Karpas-422 (cell line): Measurements from ENCODE around the gene MUTYH. TPM values are rescaled to one million over a fixed set of nuclear protein-coding genes. Genes with fewer than 3 reads are reported as not detected.

Source experiments
- DNase-seq: peaks from one replicate; pipeline ENCODE4 v3.0.0-alpha.2; 2015
- H2AFZ ChIP-seq: fragments of 200-600 bp; sonication (generic); 2 replicates; pipeline ENCODE4 v1.6.1; 2014; ENCODE audit warnings: antibody characterized with exemption, low read length, mixed read lengths
- H3K27ac ChIP-seq: fragments of 200-600 bp; sonication (generic); 2 replicates; pipeline ENCODE4 v1.5.1; 2014; ENCODE audit warnings: mild to moderate bottlenecking, low read length, moderate library complexity
- H3K27me3 ChIP-seq: fragments of 200-600 bp; sonication (generic); 2 replicates; pipeline ENCODE4 v1.6.1; 2014; ENCODE audit warnings: low read length, mixed read lengths
- H3K36me3 ChIP-seq: fragments of 200-600 bp; sonication (generic); 2 replicates; pipeline ENCODE4 v1.6.1; 2014; ENCODE audit warnings: low read length, mixed read lengths; ENCODE audit not compliant: insufficient read depth
- H3K4me1 ChIP-seq: fragments of 200-600 bp; sonication (generic); 2 replicates; pipeline ENCODE4 v1.6.1; 2014; ENCODE audit warnings: mild to moderate bottlenecking, low read length, mixed read lengths
- H3K4me2 ChIP-seq: fragments of 200-600 bp; sonication (generic); 2 replicates; pipeline ENCODE4 v1.6.1; 2014; ENCODE audit warnings: low read length, low read depth, mild to moderate bottlenecking; ENCODE audit not compliant: poor library complexity, severe bottlenecking
- H3K4me3 ChIP-seq: fragments of 200-600 bp; sonication (generic); 2 replicates; pipeline ENCODE4 v1.5.1; 2014; ENCODE audit warnings: mild to moderate bottlenecking, antibody characterized with exemption, low read length, mixed read lengths
- H3K79me2 ChIP-seq: fragments of 200-600 bp; sonication (generic); 2 replicates; pipeline ENCODE4 v1.6.1; 2014; ENCODE audit warnings: mild to moderate bottlenecking, low read length, mixed read lengths
- H3K9ac ChIP-seq: fragments of 200-600 bp; sonication (generic); 2 replicates; pipeline ENCODE4 v1.6.0; 2014; ENCODE audit warnings: low read length
- H3K9me2 ChIP-seq: fragments of 200-600 bp; sonication (generic), shearing (Covaris generic); replicated peaks from 2 replicates; pipeline ENCODE4 v1.6.0; 2014; ENCODE audit warnings: mild to moderate bottlenecking, low read length, moderate library complexity; ENCODE audit not compliant: insufficient read depth
- H3K9me3 ChIP-seq: fragments of 300-700, 200-600 bp; sonication (generic); 2 replicates; pipeline ENCODE4 v1.6.1; 2014; ENCODE audit warnings: low read length, mixed read lengths
- H4K20me1 ChIP-seq: fragments of 200-600 bp; sonication (generic); 2 replicates; pipeline ENCODE4 v1.6.1; 2014; ENCODE audit warnings: mild to moderate bottlenecking, antibody characterized with exemption, low read length, low read depth; ENCODE audit not compliant: insufficient read depth
- total RNA-seq: library from RNA; depleted of rRNA; stranded (reverse); fragments of >200 nt; shearing (Covaris generic); gene quantifications from 2 replicates; pipeline ENCODE4 v1.2.3, GENCODE V29; 2014; ENCODE audit warnings: low replicate concordance

MUTYH gene
- total RNA-seq, 1 experiment from 2014 or later, result 53.9 TPM

DNA sequence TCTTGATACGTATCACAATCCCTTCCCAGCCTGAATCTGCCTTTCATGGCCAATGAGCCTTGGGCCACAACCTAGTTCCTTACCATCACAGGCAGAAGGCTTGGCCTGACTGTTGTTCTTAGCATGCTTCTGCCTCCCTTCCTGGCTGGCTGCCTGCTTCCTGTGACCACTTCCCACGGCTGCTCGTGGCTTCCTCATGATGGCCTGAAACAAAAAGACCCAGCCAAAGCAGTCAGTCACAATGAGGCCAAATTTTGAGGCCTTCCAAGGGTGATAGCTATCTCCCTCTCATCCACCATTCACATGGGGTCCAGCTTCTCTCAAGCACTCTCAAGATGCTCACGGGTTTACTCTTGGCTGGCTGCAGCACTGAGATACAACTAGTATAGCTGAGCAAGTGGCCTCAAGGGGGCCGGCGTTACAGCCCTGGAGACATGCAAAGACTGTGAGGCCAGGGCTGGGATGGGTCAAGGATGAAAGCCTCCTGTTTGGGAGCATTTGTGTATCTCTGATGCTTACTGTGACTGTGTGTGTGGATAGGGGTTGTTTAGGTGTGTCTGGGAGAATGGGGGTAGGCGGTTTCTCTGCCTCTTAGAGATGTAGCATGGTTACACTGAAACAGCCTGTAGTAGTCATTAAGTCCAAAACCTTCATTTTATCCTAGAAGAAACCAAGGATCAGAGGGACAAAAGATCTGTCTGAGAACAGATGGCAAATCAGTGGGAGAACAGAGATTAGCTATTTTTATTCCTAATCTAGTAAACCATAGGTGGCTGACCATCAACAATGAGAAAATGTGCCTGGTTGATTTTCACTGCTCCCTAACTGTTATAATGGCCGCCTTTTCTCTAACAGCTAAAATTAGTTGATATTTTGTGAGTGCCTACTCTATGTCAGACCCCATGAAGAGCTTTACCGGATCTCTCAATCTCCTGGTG is 5.7 kb downstream of the MUTYH start:
- no peak overlapping the region for H2AFZ ChIP-seq
- peaks cover 18% of the 10 kb centered on the region for H3K79me2 ChIP-seq
- H3K4me3 ChIP-seq, result no peak overlapping the region
- no peak overlapping the region for H3K9ac ChIP-seq
- no peaks in the 10 kb centered on the region for H3K9me2 ChIP-seq
- peaks cover 5% of the 10 kb centered on the region for H3K4me1 ChIP-seq
- no peaks in the 10 kb centered on the region for H3K27me3 ChIP-seq
- H3K36me3 ChIP-seq, result no peaks in the 10 kb centered on the region
- no peak overlapping the region for H3K4me2 ChIP-seq
- H3K27ac ChIP-seq, result no peak overlapping the region
- no peaks in the 10 kb centered on the region for H4K20me1 ChIP-seq
- DNase-seq, result no peak
- H3K9me3 ChIP-seq, result no peaks in the 10 kb centered on the region

DNA sequence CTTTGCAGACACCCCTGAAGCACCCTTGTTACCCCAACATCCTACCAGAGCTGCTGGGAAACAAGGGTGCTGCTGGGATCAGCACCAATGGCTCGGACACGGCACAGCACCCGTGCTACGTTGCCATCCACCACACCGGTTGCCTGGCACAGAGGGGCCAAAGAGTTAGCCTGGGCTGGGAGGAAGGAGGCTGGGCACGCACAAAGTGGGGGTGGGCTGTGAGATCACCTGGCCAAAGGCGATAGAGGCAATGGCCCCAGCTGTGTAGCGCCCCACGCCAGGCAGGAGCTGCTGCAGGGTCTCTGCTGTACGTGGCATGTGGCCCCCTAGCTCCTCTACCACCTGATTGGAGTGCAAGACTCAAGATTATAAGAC is 7.9 kb downstream of the MUTYH start:
- no peak for DNase-seq
- H3K79me2 ChIP-seq, result no peaks in the 10 kb centered on the region
- H2AFZ ChIP-seq, result no peak overlapping the region
- H3K9me3 ChIP-seq, result no peaks in the 10 kb centered on the region
- no peak overlapping the region for H3K9ac ChIP-seq
- H3K27ac ChIP-seq, result no peak overlapping the region
- no peaks in the 10 kb centered on the region for H4K20me1 ChIP-seq
- no peak overlapping the region for H3K4me3 ChIP-seq
- H3K27me3 ChIP-seq, result no peaks in the 10 kb centered on the region
- no peak overlapping the region for H3K4me2 ChIP-seq
- no peaks in the 10 kb centered on the region for H3K36me3 ChIP-seq
- no peaks in the 10 kb centered on the region for H3K9me2 ChIP-seq
- no peaks in the 10 kb centered on the region for H3K4me1 ChIP-seq

DNA sequence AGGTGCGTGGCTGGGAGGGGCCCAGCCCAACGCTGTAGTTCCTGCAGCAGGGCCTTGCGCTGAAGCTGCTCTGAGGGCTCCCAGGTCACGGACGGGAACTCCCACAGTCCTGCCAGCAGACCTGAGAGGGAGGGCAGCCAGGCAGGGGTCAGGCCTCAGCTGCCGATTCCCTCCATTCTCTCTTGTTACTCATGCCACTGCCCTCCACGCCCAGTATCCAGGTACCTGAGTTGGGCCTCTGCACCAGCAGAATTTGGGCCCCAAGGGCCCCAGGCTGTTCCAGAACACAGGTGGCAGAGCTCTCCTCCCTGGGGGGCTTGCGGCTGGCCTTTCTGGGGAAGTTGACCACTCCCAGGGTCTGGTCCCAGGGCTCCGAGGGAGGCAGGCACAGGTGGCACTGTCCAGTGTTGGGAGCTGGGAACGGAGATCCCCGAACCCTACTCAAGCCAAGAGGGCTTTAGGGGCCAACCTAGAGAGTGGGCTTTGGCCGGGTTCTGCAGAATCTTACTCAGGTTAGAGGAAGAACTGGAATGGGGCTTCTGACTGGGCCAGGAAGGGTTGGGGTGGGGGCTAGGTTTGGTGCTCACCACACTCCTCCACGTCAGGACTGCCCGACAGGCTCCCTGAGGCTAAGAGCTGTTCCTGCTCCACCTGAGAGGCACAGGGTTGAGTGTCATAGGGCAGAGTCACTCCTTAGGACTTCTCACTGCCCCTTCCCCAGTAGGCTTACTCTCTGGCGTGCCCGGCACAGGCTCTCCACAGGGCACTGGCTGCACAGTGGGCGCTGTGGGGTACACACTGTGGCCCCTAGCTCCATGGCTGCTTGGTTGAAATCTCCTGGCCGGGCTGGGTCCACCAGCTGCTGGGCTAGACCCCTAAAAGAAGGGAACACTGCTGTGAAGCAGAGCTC is 8.5 kb downstream of the MUTYH start:
- H3K9me2 ChIP-seq, result no peaks in the 10 kb centered on the region
- H3K9me3 ChIP-seq, result no peaks in the 10 kb centered on the region
- no peaks in the 10 kb centered on the region for H3K36me3 ChIP-seq
- H3K9ac ChIP-seq, result no peak overlapping the region
- H3K79me2 ChIP-seq, result no peaks in the 10 kb centered on the region
- H3K27me3 ChIP-seq, result no peaks in the 10 kb centered on the region
- no peak overlapping the region for H3K27ac ChIP-seq
- no peaks in the 10 kb centered on the region for H3K4me1 ChIP-seq
- no peak overlapping the region for H3K4me3 ChIP-seq
- H2AFZ ChIP-seq, result no peak overlapping the region
- DNase-seq, result no peak
- no peak overlapping the region for H3K4me2 ChIP-seq
- no peaks in the 10 kb centered on the region for H4K20me1 ChIP-seq

DNA sequence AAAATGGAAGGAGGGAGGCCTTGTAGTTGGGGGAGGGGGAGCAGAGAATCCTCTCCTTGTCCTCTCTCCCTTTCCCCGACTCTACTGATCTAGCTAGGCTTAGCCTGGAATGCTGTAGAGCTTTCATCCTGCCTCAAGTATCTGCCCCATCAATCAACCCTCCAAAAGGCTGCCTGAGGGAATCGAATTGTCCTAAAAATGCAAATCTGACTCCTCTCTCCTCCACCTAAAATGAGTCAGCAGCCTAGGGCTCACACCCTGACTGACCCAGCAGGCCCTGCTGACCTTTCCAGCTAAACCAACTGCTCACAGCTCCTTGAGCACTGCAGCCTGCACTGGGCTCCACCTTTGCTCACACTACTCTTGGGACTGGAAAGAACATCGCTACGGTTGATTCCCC is 10.8 kb downstream of the MUTYH start:
- Histone ChIP-seq H3K4me1 (no peaks in the 10 kb centered on the region), H3K36me3 (no peaks in the 10 kb centered on the region), H3K9ac (no peak overlapping the region), H3K79me2 (no peaks in the 10 kb centered on the region), H4K20me1 (no peaks in the 10 kb centered on the region), H3K9me2 (no peaks in the 10 kb centered on the region), H3K4me2 (no peak overlapping the region), H3K4me3 (no peak overlapping the region), H3K9me3 (no peaks in the 10 kb centered on the region), H3K27me3 (no peaks in the 10 kb centered on the region), H2AFZ (no peak overlapping the region), H3K27ac (no peak overlapping the region)
- no peak for DNase-seq

DNA sequence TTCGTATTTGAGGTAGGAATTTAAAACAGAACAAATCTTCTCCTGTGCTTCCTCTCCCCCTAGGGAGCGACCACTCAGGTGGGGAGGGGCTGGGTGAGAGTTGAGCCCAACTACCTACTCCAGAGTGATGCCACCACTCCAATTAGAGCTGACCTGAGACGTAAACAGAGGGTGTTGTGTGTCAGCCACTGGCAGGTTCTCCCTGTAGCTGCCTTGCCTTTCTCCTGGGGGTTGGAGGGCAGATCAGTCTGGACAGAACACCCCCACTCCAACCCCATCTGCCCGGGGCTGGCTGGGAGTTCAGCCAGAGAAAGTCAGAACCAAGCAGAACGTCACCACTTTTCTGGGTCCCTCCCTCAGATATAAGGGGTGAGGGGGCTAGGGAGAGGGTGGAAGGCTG is 11.6 kb downstream of the MUTYH start:
- Histone ChIP-seq H4K20me1 (no peaks in the 10 kb centered on the region), H3K9me2 (no peaks in the 10 kb centered on the region), H3K4me1 (no peaks in the 10 kb centered on the region), H3K4me3 (no peak overlapping the region), H3K36me3 (no peaks in the 10 kb centered on the region), H3K9me3 (no peaks in the 10 kb centered on the region), H3K9ac (no peak overlapping the region), H3K79me2 (no peaks in the 10 kb centered on the region), H2AFZ (no peak overlapping the region), H3K4me2 (no peak overlapping the region), H3K27ac (no peak overlapping the region), H3K27me3 (no peaks in the 10 kb centered on the region)
- no peak for DNase-seq

DNA sequence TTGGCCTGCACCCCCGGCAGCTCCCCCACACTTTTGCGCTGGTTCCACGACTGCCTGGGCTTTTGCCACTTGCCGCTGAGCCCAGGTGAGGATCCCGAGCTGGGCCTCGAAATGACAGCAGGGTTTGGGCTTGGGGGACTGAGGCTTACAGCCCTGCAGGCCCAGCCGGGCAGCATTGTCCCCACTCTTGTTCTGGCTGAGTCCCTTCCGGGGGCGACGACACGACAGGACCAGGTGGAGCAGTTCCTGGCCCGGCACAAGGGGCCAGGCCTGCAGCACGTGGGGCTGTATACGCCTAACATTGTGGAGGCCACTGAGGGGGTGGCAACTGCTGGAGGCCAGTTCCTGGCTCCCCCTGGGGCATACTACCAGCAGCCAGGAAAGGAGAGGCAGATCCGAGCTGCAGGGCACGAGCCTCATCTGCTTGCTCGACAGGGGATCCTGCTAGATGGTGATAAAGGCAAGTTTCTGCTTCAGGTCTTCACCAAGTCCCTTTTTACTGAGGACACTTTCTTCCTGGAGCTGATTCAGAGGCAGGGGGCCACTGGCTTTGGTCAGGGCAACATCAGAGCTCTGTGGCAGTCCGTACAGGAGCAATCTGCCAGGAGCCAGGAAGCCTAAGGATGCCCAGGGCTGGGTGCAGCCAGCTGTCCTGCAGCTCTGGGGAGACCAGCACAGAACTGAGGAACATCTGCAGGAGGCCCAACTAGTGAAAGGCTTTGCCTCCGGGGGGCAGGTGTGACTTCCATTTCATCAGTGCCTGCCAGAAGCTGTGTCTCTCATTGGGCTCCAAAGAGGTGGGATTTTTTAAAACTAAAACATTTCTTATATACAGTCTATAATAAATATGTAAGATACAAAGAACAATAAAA is 12.4 kb downstream of the MUTYH start:
- H3K27me3 ChIP-seq, result no peaks in the 10 kb centered on the region
- no peaks in the 10 kb centered on the region for H3K4me1 ChIP-seq
- DNase-seq, result no peak
- H4K20me1 ChIP-seq, result no peaks in the 10 kb centered on the region
- no peak overlapping the region for H3K27ac ChIP-seq
- no peak overlapping the region for H2AFZ ChIP-seq
- H3K4me2 ChIP-seq, result no peak overlapping the region
- H3K4me3 ChIP-seq, result no peak overlapping the region
- H3K9ac ChIP-seq, result no peak overlapping the region
- H3K9me2 ChIP-seq, result no peaks in the 10 kb centered on the region
- H3K36me3 ChIP-seq, result no peaks in the 10 kb centered on the region
- no peaks in the 10 kb centered on the region for H3K9me3 ChIP-seq
- H3K79me2 ChIP-seq, result no peaks in the 10 kb centered on the region

DNA sequence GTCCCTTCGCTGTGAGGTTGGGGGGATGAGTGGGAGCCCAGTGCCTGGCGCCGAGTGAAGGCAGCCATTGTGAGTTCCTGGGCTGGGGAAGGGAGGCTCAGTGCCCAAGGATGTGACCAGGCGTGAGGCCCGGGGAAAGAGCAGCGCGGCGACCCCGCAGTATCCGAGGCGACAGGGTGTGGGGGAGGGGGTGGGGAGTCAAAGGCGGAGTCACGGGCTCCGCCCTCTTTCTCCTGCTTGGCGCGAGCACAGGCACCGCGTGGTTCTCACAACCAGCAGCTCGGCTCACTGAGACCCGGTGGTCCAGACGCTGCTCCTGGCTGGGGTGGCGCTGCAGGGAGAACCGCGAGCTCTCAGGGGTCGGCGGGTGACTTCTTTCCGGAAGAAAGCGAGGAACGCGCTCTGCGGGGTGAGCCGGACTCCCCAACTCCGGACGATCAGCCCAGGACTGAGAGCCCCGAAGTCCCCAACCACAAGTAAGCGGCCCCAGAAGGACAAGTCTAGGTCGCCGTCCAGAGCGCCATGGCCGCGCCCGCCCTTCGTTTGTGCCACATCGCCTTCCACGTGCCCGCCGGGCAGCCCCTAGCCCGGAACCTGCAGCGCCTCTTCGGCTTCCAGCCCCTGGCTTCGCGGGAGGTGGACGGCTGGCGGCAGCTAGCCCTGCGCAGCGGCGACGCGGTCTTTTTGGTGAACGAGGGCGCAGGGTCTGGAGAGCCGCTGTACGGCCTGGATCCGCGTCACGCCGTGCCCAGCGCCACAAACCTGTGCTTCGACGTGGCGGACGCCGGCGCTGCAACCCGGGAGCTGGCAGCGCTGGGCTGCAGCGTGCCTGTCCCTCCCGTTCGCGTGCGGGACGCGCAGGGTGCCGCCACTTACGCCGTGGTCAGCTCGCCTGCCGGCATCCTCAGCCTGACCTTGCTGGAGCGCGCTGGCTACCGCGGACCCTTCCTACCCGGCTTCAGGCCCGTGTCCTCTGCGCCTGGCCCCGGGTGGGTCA is 13.3 kb downstream of the MUTYH start, which contains the start of gene HPDL:
TSS of gene HPDL (plus strand) at position 269 of the 997 bp plus-strand sequence. CDS start at position 523, 254 bp downstream.
- Histone ChIP-seq H3K9ac (no peak within 1 kb of the TSS), H3K27me3 (no peaks in the 10 kb centered on the region), H3K4me3 (no peak within 1 kb of the TSS), H3K9me3 (no peaks in the 10 kb centered on the region), H3K36me3 (no peaks in the 10 kb centered on the region), H3K4me2 (no peak within 1 kb of the TSS), H3K4me1 (no peaks in the 10 kb centered on the region), H4K20me1 (no peaks in the 10 kb centered on the region), H3K9me2 (no peaks in the 10 kb centered on the region), H2AFZ (no peak within 1 kb of the TSS), H3K27ac (no peak within 1 kb of the TSS), H3K79me2 (no peaks in the 10 kb centered on the region)
- DNase-seq, result no peak
